Measurements from ENCODE around the gene SAMD1.
A peak's percentile ranks its signal among the peaks of the same experiment; 100 is the strongest.
"Not testable (repeated sequence)": the region's sequence is repeated elsewhere in the genome, so short reads cannot be mapped to it uniquely, and the experiment has no call there.

DNA sequence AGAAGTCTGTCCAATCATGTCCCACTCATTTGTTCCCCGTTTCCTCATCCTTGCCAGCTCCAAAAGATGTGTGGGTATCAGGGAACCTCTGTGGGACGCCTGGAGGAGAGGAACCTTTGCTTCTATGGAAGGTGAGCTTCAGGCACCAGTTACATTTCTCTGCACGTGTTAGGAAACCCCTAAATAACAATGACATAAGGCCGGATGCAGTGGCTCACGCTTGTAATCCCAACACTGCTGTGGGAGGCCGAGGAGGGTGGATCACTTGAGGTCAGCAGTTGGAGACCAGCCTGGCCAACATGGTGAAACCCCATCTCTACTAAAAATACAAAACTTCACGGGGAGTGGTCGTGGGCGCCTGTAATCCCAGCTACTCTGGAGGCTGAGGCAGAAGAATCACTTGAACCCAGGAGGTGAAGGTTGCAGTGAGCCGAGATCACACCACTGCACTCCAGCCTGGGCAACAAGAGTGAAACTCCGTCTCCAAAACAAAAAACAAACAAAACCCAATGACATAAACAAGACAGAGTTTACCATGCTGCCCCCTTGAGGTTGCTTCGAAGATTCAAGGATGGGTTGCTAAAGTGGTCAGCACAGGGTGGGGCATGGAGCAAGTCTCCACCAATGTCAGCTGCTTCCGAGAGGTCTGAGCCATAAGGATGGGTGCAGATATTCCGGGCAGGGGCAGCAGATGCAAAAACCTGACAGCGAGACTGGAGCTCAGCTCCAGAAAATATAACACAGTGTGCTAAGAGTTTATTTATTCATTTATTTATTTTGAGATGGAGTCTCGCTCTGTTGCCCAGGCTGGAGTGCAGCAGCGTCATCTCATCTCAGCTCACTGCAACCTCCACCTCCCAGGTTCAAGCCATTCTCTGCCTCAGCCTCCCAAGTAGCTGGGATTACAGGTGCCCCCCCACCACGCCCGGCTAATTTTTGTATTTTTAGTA lies 47.6 kb downstream of the SAMD1 start:
- TF ChIP-seq CTCF (IDR thresholded peaks at IDR 0.05; ENCODE audit: low read length), result peak; percentile 53
- TF ChIP-seq EZH2 (optimal IDR thresholded peaks at IDR 0.05; ENCODE audit: low read depth, low read length); EZH2phosphoT487 (IDR thresholded peaks at IDR 0.05; ENCODE audit: low read length): not testable (repeated sequence)

Data from MM.1S (cell line).